Pancreas (tissue), 10 donors: ENCODE data around the gene GABRR2. TPM values are rescaled to one million over a fixed set of nuclear protein-coding genes. Genes with fewer than 3 reads are reported as not detected.

Experiments
- ATAC-seq, 4 donors: fragments of 200-7000 bp; cut with Tn5 transposase; one replicate each; pipeline versions ENCODE4 v1.8.0 to v1.9.1; 2020; ENCODE audit warnings: mild to moderate bottlenecking in 4 of 4, moderate library complexity in 4 of 4
- DNase-seq, 6 donors: peaks; one replicate each; pipeline ENCODE4 v3.0.0-alpha.2; 2020
- FAIRE-seq: peaks from 2 replicates; lab custom pipeline; 2012; peaks lifted over from hg19 to GRCh38; lab: Jason Lieb, UNC
- H3K27ac ChIP-seq, 4 donors: fragments of 200-600 bp; sonication (generic); 1 replicate in 3 of 4; 2 replicates in 1 of 4; pipeline versions ENCODE4 v1.5.0 to v1.8.0; 2020
- H3K27me3 ChIP-seq, 4 donors: fragments of 200-600 bp; one replicate each; pipeline ENCODE4 v1.8.0; 2021
- H3K36me3 ChIP-seq, 3 donors: fragments of 200-600 bp; sonication (generic) in 1 of 3; one replicate each; pipeline versions ENCODE4 v1.5.0 to v1.8.0; 2020 to 2021
- H3K4me1 ChIP-seq, 3 donors: fragments of 200-600 bp; one replicate each; pipeline ENCODE4 v1.8.0; 2021
- H3K4me3 ChIP-seq, 4 donors: fragments of 200-600 bp; sonication (generic) in 2 of 4; one replicate each; pipeline versions ENCODE4 v1.5.0 to v1.8.0; 2020 to 2021
- H3K9me3 ChIP-seq, 4 donors: fragments of 200-600 bp; one replicate each; pipeline ENCODE4 v1.8.0; 2021
- WGBS, 2 donors: extraction: QIAGEN DNeasy Blood & Tissue Kit; methylation state at CpG; one replicate each; pipeline ENCODE4 v1.1.7; 2013; 5-methylcytosine and 5-hydroxymethylcytosine counted together
- intact Hi-C, 3 donors: fragments of 100-400 bp; cut with DNase I; formaldehyde crosslinking; loops; one replicate each; pipeline versions ENCODE4 v1.11.1 to v1.14.2; 2022
- polyA plus RNA-seq, 2 donors: library from polyadenylated mRNA; stranded (reverse); fragments of 200-250 nt; gene quantifications; one replicate each; pipeline ENCODE4 v1.2.3, GENCODE V29; 2013
- total RNA-seq, 6 donors: library from RNA; stranded (reverse); fragmentation: NEBNext Ultra II Directional in 4 of 6; extraction: Animal tissue kit (Norgen Biotek cat#: 25700) in 4 of 6; gene quantifications; one replicate each; pipeline versions ENCODE4 v1.2.1 to v1.2.4, GENCODE V29; 2021 to 2023
- TF ChIP-seq, protein P1 (sequence below), 4 donors: fragments of 200-600 bp; sonication (generic) in 3 of 4; IDR thresholded peaks; one replicate each; pipeline versions ENCODE4 v1.5.0 to v1.8.0; 2021; ENCODE audit warnings: antibody characterized with exemption in 4 of 4
- donor health status: healthy with polysubstance abuse.
- donor health status: DM: no; HTN: no; CAD: no; lungs with moderate emphysema.
- donor health status: DM: no; HTN: no; CAD: no.
- donor health status: control.
- donor health status: control.
- donor health status: Bipolar disorder and iron deficiency.
- donor health status: DM: yes; HTN: yes; CAD: no.
- donor health status: DM: no; HTN: no; CAD: no.
- donor health status: DM: no; HTN: no; CAD: no.
- donor health status: DM: yes; HTN: yes; CAD: no.

Gene GABRR2
- total and polyA plus RNA-seq, 8 donors, result 0.14 to 0.75 (median 0.27) TPM; not detected in 1

DNA sequence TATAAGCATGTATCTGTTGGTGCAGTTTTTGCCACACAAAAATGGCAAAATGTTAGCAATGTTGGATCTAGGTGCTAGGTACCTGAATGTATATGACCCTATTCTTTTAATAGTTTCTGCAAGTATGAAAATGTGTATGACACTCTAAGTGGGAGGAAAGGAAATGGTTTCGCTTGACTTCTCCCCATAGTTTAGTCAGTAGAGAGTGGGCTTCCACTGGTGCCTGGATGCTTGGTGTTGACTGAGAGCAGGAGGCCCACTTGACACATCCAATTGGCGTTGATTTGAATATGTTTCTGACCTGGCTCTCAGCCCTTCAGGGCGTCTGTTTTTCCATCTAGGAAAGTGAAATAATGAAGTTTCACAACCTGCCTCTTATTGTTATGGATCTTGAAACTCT is 56.2 kb downstream of the GABRR2 start:
- Histone ChIP-seq H3K27ac (no peak overlapping the region), H3K4me1 (peaks cover 0 to 10% (median 6%) of the 10 kb centered on the region in 3 donors), H3K4me3 (no peak overlapping the region), H3K36me3 (no peaks in the 10 kb centered on the region), H3K27me3 (no peaks in the 10 kb centered on the region), H3K9me3 (no peaks in the 10 kb centered on the region)
- FAIRE-seq (no peak), DNase-seq (no peak), ATAC-seq (no peak)
- TF ChIP-seq, protein P1, sequence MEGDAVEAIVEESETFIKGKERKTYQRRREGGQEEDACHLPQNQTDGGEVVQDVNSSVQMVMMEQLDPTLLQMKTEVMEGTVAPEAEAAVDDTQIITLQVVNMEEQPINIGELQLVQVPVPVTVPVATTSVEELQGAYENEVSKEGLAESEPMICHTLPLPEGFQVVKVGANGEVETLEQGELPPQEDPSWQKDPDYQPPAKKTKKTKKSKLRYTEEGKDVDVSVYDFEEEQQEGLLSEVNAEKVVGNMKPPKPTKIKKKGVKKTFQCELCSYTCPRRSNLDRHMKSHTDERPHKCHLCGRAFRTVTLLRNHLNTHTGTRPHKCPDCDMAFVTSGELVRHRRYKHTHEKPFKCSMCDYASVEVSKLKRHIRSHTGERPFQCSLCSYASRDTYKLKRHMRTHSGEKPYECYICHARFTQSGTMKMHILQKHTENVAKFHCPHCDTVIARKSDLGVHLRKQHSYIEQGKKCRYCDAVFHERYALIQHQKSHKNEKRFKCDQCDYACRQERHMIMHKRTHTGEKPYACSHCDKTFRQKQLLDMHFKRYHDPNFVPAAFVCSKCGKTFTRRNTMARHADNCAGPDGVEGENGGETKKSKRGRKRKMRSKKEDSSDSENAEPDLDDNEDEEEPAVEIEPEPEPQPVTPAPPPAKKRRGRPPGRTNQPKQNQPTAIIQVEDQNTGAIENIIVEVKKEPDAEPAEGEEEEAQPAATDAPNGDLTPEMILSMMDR (IDR thresholded peaks at IDR 0.05), result no peak
- WGBS, 2 donors, result 84 to 91% methylated on average over 3 of the region's 3 CpGs
- intact Hi-C loops, result no loop called here

DNA sequence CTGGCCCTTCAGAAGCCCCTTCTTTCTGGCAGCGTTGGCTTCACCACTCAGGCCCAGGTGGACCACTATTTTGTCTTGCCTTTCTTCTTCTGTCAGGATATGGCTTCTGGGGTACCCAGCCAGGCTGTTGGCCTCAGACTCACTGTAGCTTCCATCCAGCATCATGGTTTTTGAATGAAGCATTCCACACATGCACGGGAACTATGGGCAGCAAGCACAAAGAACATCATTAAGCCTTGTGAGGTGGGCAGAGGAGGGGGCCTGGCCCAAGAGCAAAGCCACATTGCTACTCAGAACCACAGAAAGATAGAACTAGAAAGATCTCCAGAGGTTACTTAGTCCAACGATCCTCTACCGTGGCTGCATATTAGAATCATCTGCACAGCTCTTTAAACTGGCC is 57.3 kb downstream of the GABRR2 start:
- ATAC-seq (no peak), DNase-seq (no peak), FAIRE-seq (no peak)
- no peaks in the 10 kb centered on the region for H3K9me3 ChIP-seq
- H3K27me3 ChIP-seq, result no peaks in the 10 kb centered on the region
- intact Hi-C loops, result no loop called here
- H3K4me1 ChIP-seq, result peaks cover 0 to 10% (median 6%) of the 10 kb centered on the region in 3 donors
- H3K27ac ChIP-seq, result no peak overlapping the region
- TF ChIP-seq, protein P1 (IDR thresholded peaks at IDR 0.05), result no peak
- 68 to 83% methylated on average over 4 of the region's 4 CpGs for WGBS, 2 donors
- H3K36me3 ChIP-seq, result no peaks in the 10 kb centered on the region
- H3K4me3 ChIP-seq, result no peak overlapping the region

DNA sequence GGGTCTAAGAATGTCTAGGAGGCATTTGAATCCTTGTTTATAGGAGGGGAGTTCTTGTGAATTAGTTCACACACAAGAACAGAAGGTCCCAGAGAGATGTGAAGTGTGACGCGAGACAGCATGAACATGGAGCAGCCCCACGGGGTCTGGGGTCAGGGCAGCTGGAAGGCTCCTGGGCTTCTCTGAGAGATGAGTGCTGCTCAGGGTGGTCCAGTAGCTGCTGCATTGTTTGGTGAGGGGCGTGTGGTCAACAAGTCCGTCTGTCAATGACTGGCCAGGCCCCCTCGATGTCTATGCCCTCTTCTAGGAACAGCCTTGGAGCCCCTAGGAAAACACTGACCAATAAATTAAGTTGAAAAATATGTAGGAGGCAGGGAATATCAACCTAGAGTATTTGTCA is 57.8 kb downstream of the GABRR2 start:
- FAIRE-seq (no peak), ATAC-seq (no peak), DNase-seq (no peak)
- no peaks in the 10 kb centered on the region for H3K9me3 ChIP-seq
- intact Hi-C loops, result no loop called here
- H3K27ac ChIP-seq, result no peak overlapping the region
- H3K4me3 ChIP-seq, result no peak overlapping the region
- no peaks in the 10 kb centered on the region for H3K27me3 ChIP-seq
- H3K4me1 ChIP-seq, result peaks cover 0 to 10% (median 6%) of the 10 kb centered on the region in 3 donors
- H3K36me3 ChIP-seq, result no peaks in the 10 kb centered on the region
- TF ChIP-seq, protein P1 (IDR thresholded peaks at IDR 0.05), result no peak
- 86 to 91% methylated on average over 6 of the region's 6 CpGs for WGBS, 2 donors

DNA sequence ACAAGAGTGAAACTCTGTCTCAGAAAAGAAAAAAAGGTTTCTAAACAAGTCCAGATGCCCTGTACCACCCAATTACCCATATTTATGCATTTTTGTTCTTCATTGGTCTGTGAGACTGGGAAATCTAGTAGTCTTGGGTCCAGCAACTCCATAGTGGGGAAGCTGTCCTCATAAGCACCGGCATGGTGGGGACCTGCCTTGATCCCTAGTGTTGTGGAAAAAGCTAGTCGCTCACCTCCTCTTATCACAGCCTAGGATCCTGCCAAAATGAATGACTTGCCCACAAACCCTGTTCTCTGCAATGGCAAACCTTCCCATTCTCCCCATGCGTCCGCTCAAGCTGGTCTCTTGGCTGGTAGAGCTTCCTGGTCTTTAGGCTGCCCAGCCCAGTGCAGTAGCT is 59.7 kb downstream of the GABRR2 start:
- intact Hi-C loops, result no loop called here
- H3K4me3 ChIP-seq, result no peak overlapping the region
- WGBS, 2 donors, result 93 to 97% methylated on average over 4 of the region's 4 CpGs
- H3K4me1 ChIP-seq, result no peaks in the 10 kb centered on the region
- FAIRE-seq (no peak), DNase-seq (no peak), ATAC-seq (no peak)
- no peaks in the 10 kb centered on the region for H3K27me3 ChIP-seq
- no peaks in the 10 kb centered on the region for H3K36me3 ChIP-seq
- H3K9me3 ChIP-seq, result no peaks in the 10 kb centered on the region
- no peak overlapping the region for H3K27ac ChIP-seq
- TF ChIP-seq, protein P1 (IDR thresholded peaks at IDR 0.05), result no peak

- no peak for ATAC-seq
- FAIRE-seq, result no peak
Observed at GRCh38 chr6:89254569-89254968, 60.5 kb downstream of the GABRR2 start.

More at GRCh38 chr6:89254569-89254968, 60.5 kb downstream of the GABRR2 start:
- Histone ChIP-seq H3K9me3 (no peaks in the 10 kb centered on the region), H3K4me1 (no peaks in the 10 kb centered on the region), H3K27me3 (no peaks in the 10 kb centered on the region), H3K4me3 (no peak overlapping the region), H3K27ac (no peak overlapping the region), H3K36me3 (no peaks in the 10 kb centered on the region)
- TF ChIP-seq, protein P1 (IDR thresholded peaks at IDR 0.05), result no peak
- intact Hi-C loops, result no loop called here
- no peak for DNase-seq
